VCaP (cell line): ENCODE measurements around the gene HELT.

Experiments used
- H3K27ac ChIP-seq: fragments of 450-650 bp; 2 replicates; pipeline ENCODE4 v1.5.1; 2017
- TF ChIP-seq, protein P1 (sequence below): fragments of 450-650 bp; conservative IDR thresholded peaks from 2 replicates; pipeline ENCODE4 v1.5.1; 2017; ENCODE audit warnings: mild to moderate bottlenecking, moderate library complexity

HELT gene

DNA sequence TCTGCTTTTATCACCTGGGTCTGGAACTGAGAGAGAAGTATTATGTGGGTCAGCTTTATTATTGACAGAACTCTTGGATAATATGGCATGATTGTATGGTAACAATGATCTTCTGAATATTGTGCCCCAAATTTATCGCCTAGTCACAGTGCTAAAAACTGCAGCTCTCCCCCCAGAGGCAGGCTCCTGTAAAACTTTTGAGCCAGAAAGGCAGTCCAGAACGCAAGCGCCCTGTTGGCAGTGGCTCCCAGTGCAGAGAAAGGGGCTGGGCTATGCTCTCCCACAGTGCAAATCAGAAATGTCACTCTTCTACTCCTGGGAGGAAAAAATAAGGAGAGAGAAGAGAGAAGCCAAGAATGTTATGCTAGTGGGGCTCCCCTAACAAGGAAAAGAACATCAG is 50.5 kb downstream of the HELT start:
- TF ChIP-seq, protein P1, sequence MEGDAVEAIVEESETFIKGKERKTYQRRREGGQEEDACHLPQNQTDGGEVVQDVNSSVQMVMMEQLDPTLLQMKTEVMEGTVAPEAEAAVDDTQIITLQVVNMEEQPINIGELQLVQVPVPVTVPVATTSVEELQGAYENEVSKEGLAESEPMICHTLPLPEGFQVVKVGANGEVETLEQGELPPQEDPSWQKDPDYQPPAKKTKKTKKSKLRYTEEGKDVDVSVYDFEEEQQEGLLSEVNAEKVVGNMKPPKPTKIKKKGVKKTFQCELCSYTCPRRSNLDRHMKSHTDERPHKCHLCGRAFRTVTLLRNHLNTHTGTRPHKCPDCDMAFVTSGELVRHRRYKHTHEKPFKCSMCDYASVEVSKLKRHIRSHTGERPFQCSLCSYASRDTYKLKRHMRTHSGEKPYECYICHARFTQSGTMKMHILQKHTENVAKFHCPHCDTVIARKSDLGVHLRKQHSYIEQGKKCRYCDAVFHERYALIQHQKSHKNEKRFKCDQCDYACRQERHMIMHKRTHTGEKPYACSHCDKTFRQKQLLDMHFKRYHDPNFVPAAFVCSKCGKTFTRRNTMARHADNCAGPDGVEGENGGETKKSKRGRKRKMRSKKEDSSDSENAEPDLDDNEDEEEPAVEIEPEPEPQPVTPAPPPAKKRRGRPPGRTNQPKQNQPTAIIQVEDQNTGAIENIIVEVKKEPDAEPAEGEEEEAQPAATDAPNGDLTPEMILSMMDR, result no peak
- H3K27ac ChIP-seq, result no peak overlapping the region
